ENCODE results near the gene LRRC37B.
"Not testable (repeated sequence)": the region's sequence is repeated elsewhere in the genome, so short reads cannot be mapped to it uniquely, and the experiment has no call there.

The LRRC37B gene

DNA sequence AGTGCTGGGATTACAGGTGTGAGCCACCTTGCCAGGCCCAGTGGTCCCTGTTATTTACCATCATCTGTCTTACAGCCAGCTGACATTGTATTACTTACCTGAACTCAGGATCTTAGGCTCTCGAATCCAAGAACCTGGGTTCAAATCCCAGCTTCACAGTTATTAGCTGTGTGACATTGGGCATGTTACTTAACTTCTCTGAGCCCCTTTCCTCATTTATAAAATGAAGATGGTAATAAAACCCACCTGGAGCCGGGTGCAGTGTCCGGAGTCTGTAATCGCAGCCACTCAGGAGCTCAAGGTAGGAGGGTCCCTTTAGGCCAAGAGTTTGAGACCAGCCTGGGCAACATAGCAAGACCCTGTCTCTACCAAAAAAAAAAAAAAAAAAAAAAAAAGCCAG lies 79.7 kb downstream of the LRRC37B start:
- not testable (repeated sequence) for DNase-seq (ENCODE audit: low read depth)

DNA sequence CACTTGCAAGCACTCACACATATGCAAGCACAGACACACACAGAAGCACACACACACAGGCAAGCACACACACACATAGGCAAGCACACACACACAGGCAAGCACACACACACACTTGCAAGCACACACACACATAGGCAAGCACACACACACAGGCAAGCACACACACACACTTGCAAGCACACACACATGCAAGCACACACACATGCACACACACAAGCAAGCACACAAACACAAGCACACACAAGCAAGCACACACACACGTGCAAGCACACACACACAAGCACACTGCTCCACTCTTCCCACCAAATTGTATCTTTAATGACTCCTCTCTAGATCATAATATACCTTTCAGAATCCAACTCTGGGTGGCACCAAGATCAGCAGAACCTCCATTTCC lies 84.9 kb downstream of the LRRC37B start:
- DNase-seq (ENCODE audit: low read depth), result not testable (repeated sequence)

- no peak for DNase-seq (ENCODE audit: low read depth)
Observed at GRCh38 chr17:32099686-32100085, 92.5 kb downstream of the LRRC37B start.

DNA sequence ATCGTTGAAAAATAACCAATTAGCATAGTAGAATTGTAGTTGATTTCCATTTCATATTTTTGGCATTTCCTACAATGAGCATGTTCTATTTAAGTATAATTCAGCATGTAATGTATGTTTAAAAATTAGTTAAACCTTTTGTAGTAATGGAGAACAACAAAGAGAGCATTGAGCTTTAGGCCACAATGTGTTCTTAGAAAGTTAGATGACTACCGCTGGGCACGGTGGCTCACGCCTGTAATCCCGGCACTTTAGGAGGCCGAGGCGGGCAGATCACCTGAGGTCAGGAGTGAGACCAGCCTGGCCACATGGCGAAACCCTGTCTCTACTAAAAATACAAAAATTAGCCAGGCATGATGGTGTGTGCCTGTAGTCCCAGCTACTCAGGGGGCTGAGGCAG lies 93.1 kb downstream of the LRRC37B start:
- DNase-seq (ENCODE audit: low read depth), result not testable (repeated sequence)

- no peak for DNase-seq (ENCODE audit: low read depth)
Observed at GRCh38 chr17:32100971-32101631, 93.9 kb downstream of the LRRC37B start.

DNA sequence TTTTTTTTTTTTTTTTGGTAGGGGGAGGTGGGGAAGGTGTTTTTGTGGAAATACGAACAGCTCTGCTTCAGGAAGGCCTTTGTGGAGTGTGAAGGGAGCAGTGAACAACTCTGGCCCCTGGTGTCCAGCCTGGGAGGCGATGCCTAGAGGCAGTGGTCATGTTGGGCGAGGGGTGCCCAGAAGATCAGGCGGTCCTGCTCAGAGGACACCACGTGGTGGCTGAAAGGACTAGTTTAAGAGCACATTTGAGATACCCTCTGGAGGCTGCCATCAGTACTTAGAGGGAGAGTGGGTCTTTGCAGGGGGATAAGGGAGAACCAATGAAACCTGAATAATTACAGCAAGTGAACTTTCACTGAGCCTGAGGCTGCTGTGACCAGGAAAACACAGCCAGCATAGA lies 95.0 kb downstream of the LRRC37B start:
- DNase-seq (ENCODE audit: low read depth), result no peak

GRCh38 chr17:32102646-32103186 lies 95.5 kb downstream of the LRRC37B start:
- DNase-seq (ENCODE audit: low read depth), result no peak

Data from activated T-cell treated with anti-CD3 and anti-CD28 coated beads for 24 hours (primary cell).